Gastrocnemius medialis (tissue), 4 donors: ENCODE measurements around the gene CIROP. TPM values are rescaled to one million over a fixed set of nuclear protein-coding genes. Genes with fewer than 3 reads are reported as not detected.

Source experiments
- ATAC-seq, 2 donors: fragments of 150-250 bp; one replicate each; pipeline ENCODE4 v1.9.1; 2016
- DNase-seq, 2 donors: peaks; one replicate each; pipeline ENCODE4 v3.0.0-alpha.2; 2019
- H3K27ac ChIP-seq, 4 donors: fragments of 200-600 bp; sonication (generic); 1 replicate in 1 of 4; 2 replicates in 3 of 4; pipeline ENCODE4 v1.5.1; 2016 to 2018; ENCODE audit warnings: mild to moderate bottlenecking in 2 of 4, moderate library complexity in 1 of 4
- H3K27me3 ChIP-seq, 3 donors: fragments of 200-600 bp; sonication (generic) in 2 of 3; 1 replicate in 1 of 3; 2 replicates in 2 of 3; pipeline versions ENCODE4 v1.5.1 to v1.6.0; 2016 to 2019; ENCODE audit warnings: mild to moderate bottlenecking in 1 of 3, moderate library complexity in 1 of 3
- H3K36me3 ChIP-seq, 2 donors: fragments of 200-600 bp; sonication (generic) in 1 of 2; one replicate each; pipeline ENCODE4 v1.5.1; 2017 to 2018
- H3K4me1 ChIP-seq, 2 donors: fragments of 200-600 bp; sonication (generic) in 1 of 2; one replicate each; pipeline ENCODE4 v1.5.1; 2016 to 2017; ENCODE audit warnings: mild to moderate bottlenecking in 2 of 2
- H3K4me3 ChIP-seq, 4 donors: fragments of 200-600 bp; sonication (generic) in 3 of 4; 1 replicate in 1 of 4; 2 replicates in 3 of 4; pipeline ENCODE4 v1.5.1; 2016 to 2019; ENCODE audit warnings: mild to moderate bottlenecking in 2 of 4
- H3K9me3 ChIP-seq, 3 donors: fragments of 200-600 bp; sonication (generic) in 2 of 3; 1 replicate in 1 of 3; 2 replicates in 2 of 3; pipeline ENCODE4 v1.5.1; 2016 to 2019
- POLR2A ChIP-seq, 2 donors: fragments of 450-650 bp; IDR thresholded peaks; one replicate each; pipeline ENCODE4 v1.6.1; 2017; ENCODE audit warnings: antibody characterized with exemption in 2 of 2, mild to moderate bottlenecking in 2 of 2, moderate library complexity in 2 of 2
- in situ Hi-C, 4 donors: fragments of 200-750 bp; cut with MboI; loops; one replicate each; pipeline versions ENCODE4 v1.15.0 to v1.8.0; 2017; ENCODE audit warnings: low sequenced_read_pairs in 4 of 4
- intact Hi-C: fragments of 100-400 bp; cut with DNase I; formaldehyde crosslinking; loops from one replicate; pipeline ENCODE4 v1.15.1; 2023; ENCODE audit warnings: low total_unique reads
- total RNA-seq, 4 donors: library from RNA; depleted of rRNA; stranded (reverse); fragments of >200 nt; gene quantifications; one replicate each; pipeline versions ENCODE4 v1.1.0 to v1.2.3, GENCODE V29; 2016
- TF ChIP-seq, protein P1 (sequence below), 5 experiments: fragments of 450-650 bp in 3 of 5; fragments of 200-600 bp in 2 of 5; sonication (generic) in 2 of 5; IDR thresholded peaks in 4 of 5; conservative IDR thresholded peaks in 1 of 5; 1 replicate in 4 of 5; 2 replicates in 1 of 5; pipeline ENCODE4 v1.5.1; 2016 to 2019; ENCODE audit warnings: antibody characterized with exemption in 5 of 5, mild to moderate bottlenecking in 3 of 5, moderate library complexity in 3 of 5

The CIROP gene
- total RNA-seq, 4 donors from 2014 or later = not detected

DNA sequence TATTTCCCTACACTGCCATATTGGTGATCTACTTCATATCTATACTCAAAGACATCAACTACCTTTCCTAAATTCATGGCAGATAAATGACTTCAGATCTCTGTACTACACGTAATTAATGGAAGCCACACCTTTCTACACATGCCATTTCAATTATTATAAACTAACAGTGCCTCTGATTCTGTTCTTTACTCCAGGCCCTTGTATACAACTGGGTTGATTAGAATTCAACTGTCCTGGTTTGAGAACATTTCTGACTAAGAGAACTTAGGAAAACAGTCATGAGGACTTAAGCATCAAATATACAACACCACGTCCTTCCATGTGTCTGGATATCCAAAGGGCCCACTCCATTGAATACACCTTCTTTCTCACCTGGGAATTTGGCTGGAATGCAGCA, 11.7 kb downstream of the CIROP start:
- H3K27me3 ChIP-seq = no peaks in the 10 kb centered on the region
- in situ Hi-C loops (no loop called here), intact Hi-C loops (no loop called here)
- H3K27ac ChIP-seq = peak overlapping the region in 2 of 4 donors; percentile 97 to 100
- H3K4me3 ChIP-seq = peak overlapping the region in 2 of 4 donors; percentile 0 to 79
- ATAC-seq (no peak), DNase-seq (no peak)
- H3K4me1 ChIP-seq = peaks cover 27 to 32% of the 10 kb centered on the region in 2 donors
- TF ChIP-seq, protein P1, sequence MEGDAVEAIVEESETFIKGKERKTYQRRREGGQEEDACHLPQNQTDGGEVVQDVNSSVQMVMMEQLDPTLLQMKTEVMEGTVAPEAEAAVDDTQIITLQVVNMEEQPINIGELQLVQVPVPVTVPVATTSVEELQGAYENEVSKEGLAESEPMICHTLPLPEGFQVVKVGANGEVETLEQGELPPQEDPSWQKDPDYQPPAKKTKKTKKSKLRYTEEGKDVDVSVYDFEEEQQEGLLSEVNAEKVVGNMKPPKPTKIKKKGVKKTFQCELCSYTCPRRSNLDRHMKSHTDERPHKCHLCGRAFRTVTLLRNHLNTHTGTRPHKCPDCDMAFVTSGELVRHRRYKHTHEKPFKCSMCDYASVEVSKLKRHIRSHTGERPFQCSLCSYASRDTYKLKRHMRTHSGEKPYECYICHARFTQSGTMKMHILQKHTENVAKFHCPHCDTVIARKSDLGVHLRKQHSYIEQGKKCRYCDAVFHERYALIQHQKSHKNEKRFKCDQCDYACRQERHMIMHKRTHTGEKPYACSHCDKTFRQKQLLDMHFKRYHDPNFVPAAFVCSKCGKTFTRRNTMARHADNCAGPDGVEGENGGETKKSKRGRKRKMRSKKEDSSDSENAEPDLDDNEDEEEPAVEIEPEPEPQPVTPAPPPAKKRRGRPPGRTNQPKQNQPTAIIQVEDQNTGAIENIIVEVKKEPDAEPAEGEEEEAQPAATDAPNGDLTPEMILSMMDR (IDR thresholded peaks at IDR 0.05 in 4 of 5, conservative IDR thresholded peaks at IDR 0.05 in 1 of 5) = no peak
- no peak for TF ChIP-seq POLR2A (IDR thresholded peaks at IDR 0.05)
- peaks cover 0 to 56% of the 10 kb centered on the region in 2 donors for H3K36me3 ChIP-seq
- no peaks in the 10 kb centered on the region for H3K9me3 ChIP-seq

DNA sequence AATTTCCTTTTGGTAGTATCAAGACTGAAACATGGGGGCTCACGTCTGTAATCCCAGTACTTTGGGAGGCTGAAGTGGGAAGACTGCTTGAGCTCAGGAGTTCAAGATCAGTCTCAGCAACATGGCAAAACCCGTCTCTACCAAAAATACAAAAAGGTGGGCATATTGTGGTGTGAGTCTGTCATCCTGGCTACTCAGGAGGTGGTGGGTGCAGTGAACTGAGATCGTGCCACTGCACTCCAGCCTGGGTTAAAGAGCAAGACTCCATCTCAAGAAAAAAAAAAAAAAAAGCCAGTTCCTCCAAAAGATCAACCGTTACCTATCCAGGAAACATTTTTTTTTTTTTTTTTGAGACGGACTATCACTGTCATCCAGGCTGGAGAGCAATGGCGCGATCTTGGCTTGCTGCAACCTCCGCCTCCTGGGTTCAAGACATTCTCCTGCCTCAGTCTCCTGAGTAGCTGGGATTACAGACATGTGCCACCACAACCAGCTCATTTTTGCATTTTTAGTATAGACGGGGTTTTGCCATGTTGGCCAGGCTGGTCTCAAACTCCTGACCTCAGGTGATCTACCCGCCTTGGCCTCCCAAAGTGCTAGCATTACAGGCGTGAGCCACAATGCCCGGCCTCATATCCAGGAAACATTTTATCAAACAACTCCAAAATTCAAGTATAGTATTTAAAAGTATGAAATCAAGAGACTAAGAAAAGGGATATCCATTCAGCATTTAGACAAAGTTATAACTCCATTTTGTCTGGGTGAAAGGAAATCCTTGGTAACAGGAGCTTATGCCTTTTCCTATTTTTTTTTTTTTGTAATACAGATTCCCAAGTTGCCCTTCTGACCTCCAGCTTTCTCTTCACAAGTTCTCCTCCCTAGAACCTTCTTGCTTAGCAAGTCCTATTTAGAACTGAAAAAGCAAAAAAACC, 13.2 kb downstream of the CIROP start:
- H3K36me3 ChIP-seq = peaks cover 0 to 57% of the 10 kb centered on the region in 2 donors
- intact Hi-C loops = no loop called here
- peaks cover 18 to 19% of the 10 kb centered on the region in 2 donors for H3K4me1 ChIP-seq
- no peak for ATAC-seq
- H3K4me3 ChIP-seq = no peak overlapping the region
- in situ Hi-C loops = no loop called here
- H3K27me3 ChIP-seq = no peaks in the 10 kb centered on the region
- TF ChIP-seq, protein P1 (IDR thresholded peaks at IDR 0.05 in 4 of 5, conservative IDR thresholded peaks at IDR 0.05 in 1 of 5) = no peak
- TF ChIP-seq POLR2A (IDR thresholded peaks at IDR 0.05) = no peak
- no peak overlapping the region for H3K27ac ChIP-seq
- no peaks in the 10 kb centered on the region for H3K9me3 ChIP-seq
- no peak for DNase-seq

DNA sequence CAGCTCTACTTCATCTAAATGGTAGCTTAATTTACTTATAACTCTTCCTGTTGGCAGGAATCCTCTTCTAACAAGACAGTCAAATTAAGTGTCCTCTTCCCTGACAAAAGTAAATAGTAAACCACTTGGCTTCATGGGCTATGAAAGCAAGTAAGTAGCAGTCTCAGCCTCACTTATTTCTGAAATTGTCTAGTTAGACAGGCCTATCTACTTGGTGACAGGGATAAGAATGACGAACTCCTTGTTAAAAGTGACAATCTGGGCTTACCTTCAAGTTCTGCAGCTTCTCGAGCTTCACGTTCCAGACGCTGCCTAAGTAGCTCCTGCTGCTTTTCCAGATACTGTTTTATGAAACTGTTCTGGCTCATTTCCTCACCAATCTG, 14.5 kb downstream of the CIROP start:
- in situ Hi-C loops = no loop called here
- H3K4me3 ChIP-seq = no peak overlapping the region
- H3K36me3 ChIP-seq = peaks cover 0 to 70% of the 10 kb centered on the region in 2 donors
- H3K4me1 ChIP-seq = peaks cover 16% of the 10 kb centered on the region in 2 donors
- no peak overlapping the region for H3K27ac ChIP-seq
- no peaks in the 10 kb centered on the region for H3K9me3 ChIP-seq
- no peak for ATAC-seq
- H3K27me3 ChIP-seq = no peaks in the 10 kb centered on the region
- no peak for DNase-seq
- intact Hi-C loops = no loop called here
- TF ChIP-seq POLR2A (IDR thresholded peaks at IDR 0.05) = no peak

DNA sequence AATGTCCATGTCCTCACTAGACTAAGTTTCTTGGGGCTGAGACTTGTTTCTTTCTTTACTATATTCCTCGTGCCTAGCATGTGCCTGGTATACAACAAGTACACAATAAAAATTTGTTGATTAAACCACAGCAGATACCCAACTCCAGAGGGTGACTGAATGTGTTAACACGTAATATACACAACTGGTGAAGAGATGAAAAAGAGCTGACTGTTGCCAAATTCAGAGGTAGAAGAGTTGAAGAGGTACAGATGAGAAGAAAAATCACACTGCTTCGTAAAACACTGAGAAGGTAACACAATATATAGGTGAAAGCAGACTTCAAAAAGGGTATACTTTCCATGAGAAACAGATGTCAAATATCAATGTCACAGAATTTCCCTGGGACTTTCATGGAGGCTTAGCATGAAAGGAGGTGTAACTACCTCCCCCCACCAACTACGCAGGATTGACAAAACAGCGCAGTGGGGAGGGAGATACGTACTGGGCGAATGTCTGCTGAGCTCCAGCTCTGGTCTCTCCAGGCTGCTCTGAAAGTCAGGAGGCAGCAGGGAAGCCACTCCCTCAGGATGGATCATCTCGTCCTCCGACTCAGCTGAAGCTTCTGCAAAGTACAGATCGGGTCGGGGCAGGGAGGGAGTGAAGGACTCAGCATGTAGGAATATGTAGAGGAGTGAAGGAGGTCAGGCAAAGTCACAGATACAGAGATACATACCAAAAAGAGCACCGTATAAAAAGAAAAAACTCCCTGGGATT, 15.1 kb downstream of the CIROP start:
- no peak for ATAC-seq
- no peaks in the 10 kb centered on the region for H3K9me3 ChIP-seq
- H3K27ac ChIP-seq = no peak overlapping the region
- TF ChIP-seq, protein P1 (IDR thresholded peaks at IDR 0.05 in 4 of 5, conservative IDR thresholded peaks at IDR 0.05 in 1 of 5) = no peak
- TF ChIP-seq POLR2A (IDR thresholded peaks at IDR 0.05) = no peak
- peaks cover 0 to 75% of the 10 kb centered on the region in 2 donors for H3K36me3 ChIP-seq
- H3K4me1 ChIP-seq = peaks cover 16% of the 10 kb centered on the region in 2 donors
- H3K27me3 ChIP-seq = no peaks in the 10 kb centered on the region
- intact Hi-C loops = no loop called here
- no peak for DNase-seq
- in situ Hi-C loops = no loop called here
- no peak overlapping the region for H3K4me3 ChIP-seq

DNA sequence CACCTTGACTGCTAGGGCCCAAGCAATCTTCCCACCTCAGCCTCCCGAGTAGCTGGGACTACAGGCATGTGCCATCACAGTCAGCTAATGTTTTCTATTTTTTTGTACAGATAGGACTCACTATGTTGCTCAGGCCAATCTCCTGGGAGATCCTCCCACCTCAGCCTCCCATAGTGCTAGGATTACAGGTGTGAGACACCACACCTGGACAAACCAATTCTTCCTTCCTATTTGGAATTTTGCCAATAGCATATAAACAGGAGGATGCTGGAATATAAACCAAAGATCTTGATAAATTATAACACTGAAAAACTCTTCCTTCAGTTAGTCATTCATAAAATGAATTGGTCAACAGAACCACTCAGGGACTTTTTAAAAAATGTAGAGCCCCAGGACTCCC, 18.2 kb downstream of the CIROP start:
- Histone ChIP-seq H3K9me3 (no peaks in the 10 kb centered on the region), H3K27ac (no peak overlapping the region), H3K4me1 (no peaks in the 10 kb centered on the region), H3K4me3 (no peak overlapping the region), H3K36me3 (peaks cover 3 to 91% of the 10 kb centered on the region in 2 donors), H3K27me3 (no peaks in the 10 kb centered on the region)
- no peak for TF ChIP-seq POLR2A (IDR thresholded peaks at IDR 0.05)
- TF ChIP-seq, protein P1 (IDR thresholded peaks at IDR 0.05 in 4 of 5, conservative IDR thresholded peaks at IDR 0.05 in 1 of 5) = no peak
- in situ Hi-C loops = no loop called here
- no peak for ATAC-seq
- intact Hi-C loops = no loop called here
- no peak for DNase-seq
